ENCODE results near the gene SHCBP1L. TPM values are rescaled to one million over a fixed set of nuclear protein-coding genes. Genes with fewer than 3 reads are reported as not detected.

SHCBP1L gene
- total RNA-seq, 1 experiment from 2014 or later, result not detected

- Histone ChIP-seq H3K4me1 (ENCODE audit: control insufficient read depth, insufficient read depth, low read length) (no peaks in the 10 kb centered on the region), H3K9me3 (ENCODE audit: control insufficient read depth, insufficient read depth, low read depth, low read length) (no peaks in the 10 kb centered on the region), H3K27me3 (ENCODE audit: control insufficient read depth, insufficient read depth, low read length) (no peaks in the 10 kb centered on the region), H3K27ac (ENCODE audit: low read length) (no peak overlapping the region), H3K36me3 (ENCODE audit: control insufficient read depth, insufficient read depth, low read length) (no peaks in the 10 kb centered on the region), H3K4me3 (ENCODE audit: low read depth in 2 of 2, low read length in 2 of 2) (no peak overlapping the region)
- no peak for DNase-seq (ENCODE audit: low read depth, low spot score)
- intact Hi-C loops (cut with micrococcal nuclease; ENCODE audit: unreplicated experiment), result no loop called here
- TF ChIP-seq POLR2AphosphoS5 (IDR thresholded peaks at IDR 0.05; ENCODE audit: low read depth, low read length), result no peak
- no peak for TF ChIP-seq REST (IDR thresholded peaks at IDR 0.05; ENCODE audit: insufficient read depth in 1 of 2, low read depth in 2 of 2, low read length in 1 of 2)
- no peak for TF ChIP-seq SIN3A (IDR thresholded peaks at IDR 0.05; ENCODE audit: borderline replicate concordance, insufficient read depth, low read depth, low read length)
- no peak for TF ChIP-seq TCF7L2 (IDR thresholded peaks at IDR 0.05; ENCODE audit: low read depth, low read length)
- no peak for TF ChIP-seq CTCF (IDR thresholded peaks at IDR 0.05)
- POLR2A ChIA-PET, result no interaction called here
- CTCF ChIA-PET, result no interaction called here
- no TSS peak for BruUV-seq (replicated peaks)
- ATAC-seq, result no peak
- in situ Hi-C loops (cut with HindIII; ENCODE audit: low pct_unique_long_range_greater_than_20kb, low sequenced_read_pairs), result no loop called here
Measured at GRCh38 chr1:182897696-182898095, 55.3 kb downstream of the SHCBP1L start.

- POLR2A ChIA-PET, result interaction anchor here (0.7 kb wide), 1 partner anchor 745 kb away, joined by 3 read pairs; no protein-coding TSS in a partner anchor
- intact Hi-C loops (cut with micrococcal nuclease; ENCODE audit: unreplicated experiment), result no loop called here
- TF ChIP-seq CTCF (IDR thresholded peaks at IDR 0.05) (no peak), SIN3A (IDR thresholded peaks at IDR 0.05; ENCODE audit: borderline replicate concordance, insufficient read depth, low read depth, low read length) (no peak), REST (IDR thresholded peaks at IDR 0.05; ENCODE audit: insufficient read depth in 1 of 2, low read depth in 2 of 2, low read length in 1 of 2) (no peak), TCF7L2 (IDR thresholded peaks at IDR 0.05; ENCODE audit: low read depth, low read length) (no peak), POLR2AphosphoS5 (IDR thresholded peaks at IDR 0.05; ENCODE audit: low read depth, low read length) (no peak; the same call in 1 of the 2 replicates)
Measured at GRCh38 chr1:182890927-182891610, 61.9 kb downstream of the SHCBP1L start.

More at GRCh38 chr1:182890927-182891610, 61.9 kb downstream of the SHCBP1L start:
- no peaks in the 10 kb centered on the region for H3K9me3 ChIP-seq (ENCODE audit: control insufficient read depth, insufficient read depth, low read depth, low read length)
- ATAC-seq (no peak), DNase-seq (ENCODE audit: low read depth, low spot score) (no peak)
- CTCF ChIA-PET, result no interaction called here
- BruUV-seq (replicated peaks), result no TSS peak
- in situ Hi-C loops (cut with HindIII; ENCODE audit: low pct_unique_long_range_greater_than_20kb, low sequenced_read_pairs), result no loop called here
- no peak overlapping the region for H3K27ac ChIP-seq (ENCODE audit: low read length)
- peaks cover 17% of the 10 kb centered on the region for H3K36me3 ChIP-seq (ENCODE audit: control insufficient read depth, insufficient read depth, low read length)
- no peaks in the 10 kb centered on the region for H3K27me3 ChIP-seq (ENCODE audit: control insufficient read depth, insufficient read depth, low read length)
- no peak overlapping the region for H3K4me3 ChIP-seq (ENCODE audit: low read depth in 2 of 2, low read length in 2 of 2)
- no peaks in the 10 kb centered on the region for H3K4me1 ChIP-seq (ENCODE audit: control insufficient read depth, insufficient read depth, low read length)
